Measurements from ENCODE around the gene SETD2.
"Not testable (repeated sequence)": the region's sequence is repeated elsewhere in the genome, so short reads cannot be mapped to it uniquely, and the experiment has no call there.

The SETD2 gene

GRCh38 chr3:47031041-47031440 is 132.9 kb downstream of the SETD2 start:
- DNase-seq: not testable (repeated sequence)

GRCh38 chr3:47028667-47029066 is 135.2 kb downstream of the SETD2 start:
- no peak for DNase-seq

DNA sequence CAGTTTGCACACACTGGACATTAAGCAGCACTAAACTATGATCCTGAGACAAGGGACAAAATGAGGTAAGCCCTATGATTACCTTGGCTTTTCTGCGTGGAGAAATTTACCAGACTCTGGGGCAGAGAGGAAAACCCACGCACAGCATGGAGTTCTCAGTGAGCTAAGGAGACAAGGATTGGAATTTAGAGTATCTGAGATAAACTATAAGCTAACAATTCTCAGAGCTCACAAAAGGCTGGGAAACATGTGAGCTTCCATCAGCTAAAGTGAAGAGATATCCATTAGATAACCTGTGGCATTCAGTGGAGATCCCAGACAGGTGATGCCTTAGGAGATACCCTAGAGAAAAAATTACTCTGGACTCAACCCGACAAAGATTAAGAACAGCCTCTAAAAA is 135.8 kb downstream of the SETD2 start:
- no peak for DNase-seq

GRCh38 chr3:47026432-47026831 is 137.5 kb downstream of the SETD2 start:
- DNase-seq: not testable (repeated sequence)

DNA sequence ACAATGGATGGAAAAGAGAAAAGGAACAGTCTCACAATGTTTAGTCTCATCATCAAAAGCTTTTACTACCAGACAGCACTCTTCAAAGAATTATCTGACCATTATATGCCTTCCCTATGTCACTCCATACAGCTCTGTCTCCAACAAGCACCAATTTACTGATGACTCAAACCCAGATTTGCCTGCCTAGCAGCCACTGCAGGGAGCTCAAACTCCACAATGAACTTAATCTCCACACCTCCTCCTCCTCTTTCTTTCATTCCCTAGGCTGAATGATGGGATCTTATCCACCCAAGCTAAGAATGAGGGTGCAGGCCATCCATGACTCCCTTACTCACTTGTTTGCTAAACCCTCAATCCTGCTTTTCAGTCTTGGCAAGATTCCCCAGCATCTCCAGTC is 139.0 kb downstream of the SETD2 start:
- DNase-seq: no peak

DNA sequence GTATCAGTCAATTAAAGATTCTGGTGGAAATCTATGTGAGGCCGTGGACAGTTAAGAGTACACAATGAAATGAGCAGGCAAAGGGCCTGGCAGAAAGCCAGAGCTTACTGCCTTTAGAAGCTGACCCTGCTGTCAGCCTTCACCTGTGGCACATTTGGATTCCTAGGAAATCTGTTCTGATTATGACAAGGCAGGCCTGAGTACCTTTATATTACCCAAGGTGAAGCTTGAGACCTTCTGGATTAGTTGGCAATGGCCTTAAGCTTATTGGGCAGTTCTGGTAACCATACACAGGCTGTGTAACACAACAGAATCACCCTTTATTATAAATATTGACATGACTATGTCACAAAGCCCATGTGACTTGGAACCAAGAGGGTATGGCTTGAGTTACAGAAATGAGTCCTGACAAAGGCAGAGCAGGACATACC is 141.3 kb downstream of the SETD2 start:
- no peak for DNase-seq

DNA sequence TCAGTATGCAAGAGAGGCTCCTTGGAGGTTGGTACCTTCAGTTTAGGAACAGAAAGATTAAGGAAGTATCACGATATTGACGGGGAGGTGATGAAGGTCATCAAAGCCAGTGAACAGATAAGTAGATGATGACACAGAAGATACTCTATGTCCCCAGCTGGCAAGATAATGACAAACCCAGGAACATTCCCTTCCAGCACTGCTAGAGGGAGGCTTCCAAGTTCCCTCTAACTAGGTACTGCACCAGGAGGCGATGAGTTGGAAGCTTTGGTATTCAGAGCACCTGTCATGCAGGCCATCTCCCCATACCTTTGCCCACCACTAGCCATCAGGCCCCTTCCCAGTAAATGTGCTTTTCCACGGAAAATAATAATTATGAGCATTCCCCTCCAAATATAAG is 143.6 kb downstream of the SETD2 start:
- DNase-seq: no peak

DNA sequence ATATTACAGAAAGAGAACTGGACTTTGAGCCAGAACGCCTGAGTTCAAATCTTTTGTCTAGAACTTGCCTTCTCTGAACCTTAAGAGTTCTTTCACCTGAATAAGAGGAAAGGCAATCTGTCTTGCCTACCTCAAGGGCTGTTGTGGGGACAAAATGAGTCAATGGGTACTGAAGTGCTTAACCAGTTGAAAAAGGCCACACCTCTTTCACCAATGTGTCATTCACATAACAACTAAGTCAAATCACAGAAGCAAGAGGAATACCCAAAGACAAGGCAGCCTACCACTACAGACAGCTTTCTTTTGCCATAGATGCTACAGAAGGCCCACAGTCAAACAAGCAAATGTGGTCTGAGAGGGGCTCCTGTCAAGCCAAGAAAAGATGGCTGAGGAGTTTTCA is 144.7 kb downstream of the SETD2 start:
- DNase-seq: no peak

DNA sequence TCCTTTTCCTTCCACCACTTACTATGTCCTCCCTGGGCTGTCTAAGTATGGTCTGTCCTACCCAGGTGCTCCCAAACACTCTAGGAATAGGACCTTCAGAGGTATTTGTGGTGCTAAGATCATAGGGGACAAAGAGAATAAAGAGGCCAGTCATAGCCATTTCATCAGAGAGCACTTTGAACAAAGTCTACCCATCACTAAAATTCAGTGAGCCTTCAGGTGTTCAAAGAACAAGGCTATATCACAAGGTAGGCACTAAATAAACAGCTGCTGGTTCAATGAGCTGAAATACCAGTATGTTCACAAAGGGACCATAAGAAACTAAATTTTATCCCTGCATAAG is 145.7 kb downstream of the SETD2 start:
- no peak for DNase-seq

DNA sequence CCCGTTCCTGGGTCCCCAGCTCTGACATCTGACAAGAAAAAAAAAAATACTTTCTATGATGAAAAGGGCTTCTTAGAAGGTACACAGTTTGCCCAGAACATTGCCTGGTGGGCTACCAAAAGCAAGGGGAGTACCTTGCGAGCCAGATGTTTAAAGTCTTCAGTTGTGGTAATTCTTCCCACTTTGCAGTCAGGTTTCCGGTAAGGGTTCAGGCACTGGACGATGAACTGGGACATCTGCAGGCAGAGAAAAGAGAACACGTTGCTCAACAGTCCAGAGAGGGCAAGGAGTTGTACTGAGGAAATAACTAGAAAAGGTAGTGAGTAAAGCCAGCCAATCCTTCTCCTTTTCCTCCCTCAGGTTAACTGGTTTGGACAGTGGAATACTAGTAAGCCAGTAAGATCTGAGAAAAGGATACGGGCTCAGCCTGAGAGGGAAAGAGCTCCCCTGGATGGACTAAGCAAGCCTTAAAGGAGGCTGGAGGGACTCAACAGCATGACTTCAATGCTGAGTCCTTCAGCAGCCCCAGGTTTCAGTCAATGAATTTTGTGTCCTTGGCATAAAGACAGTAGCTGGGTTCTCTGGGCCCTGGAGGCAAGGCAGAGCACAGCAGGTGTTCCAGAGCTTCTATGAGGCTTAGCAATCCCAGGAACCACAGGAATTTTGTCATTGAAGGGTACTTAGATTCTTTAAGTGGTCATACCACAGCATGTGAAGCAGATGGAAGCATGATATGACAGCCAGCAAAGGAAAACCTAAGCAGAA is 146.2 kb downstream of the SETD2 start:
- no peak for DNase-seq

DNA sequence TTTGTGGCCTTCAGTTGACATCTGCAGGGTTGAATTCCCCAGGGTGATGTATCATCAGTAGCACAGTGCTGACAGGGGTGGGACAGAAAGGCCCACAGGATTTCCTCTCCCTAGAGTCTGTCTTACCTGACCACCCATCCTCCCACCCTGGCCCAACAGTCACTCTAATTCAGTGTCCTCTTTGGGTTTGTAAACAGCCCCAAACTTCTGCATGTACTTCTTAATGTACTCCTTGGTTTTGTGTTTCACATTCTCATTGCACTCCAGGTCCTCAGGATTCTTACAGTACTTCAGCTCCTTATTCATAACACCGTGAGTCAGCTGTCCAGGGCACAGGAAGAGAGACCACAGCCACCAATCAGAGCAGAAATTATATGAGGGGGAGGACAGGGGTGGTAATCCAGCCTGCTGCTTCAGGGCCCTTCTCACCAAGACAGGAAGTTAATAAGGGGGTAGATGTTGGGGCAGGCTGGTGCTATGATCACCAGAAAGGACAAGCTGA is 146.9 kb downstream of the SETD2 start:
- DNase-seq: peak; percentile 22

DNA sequence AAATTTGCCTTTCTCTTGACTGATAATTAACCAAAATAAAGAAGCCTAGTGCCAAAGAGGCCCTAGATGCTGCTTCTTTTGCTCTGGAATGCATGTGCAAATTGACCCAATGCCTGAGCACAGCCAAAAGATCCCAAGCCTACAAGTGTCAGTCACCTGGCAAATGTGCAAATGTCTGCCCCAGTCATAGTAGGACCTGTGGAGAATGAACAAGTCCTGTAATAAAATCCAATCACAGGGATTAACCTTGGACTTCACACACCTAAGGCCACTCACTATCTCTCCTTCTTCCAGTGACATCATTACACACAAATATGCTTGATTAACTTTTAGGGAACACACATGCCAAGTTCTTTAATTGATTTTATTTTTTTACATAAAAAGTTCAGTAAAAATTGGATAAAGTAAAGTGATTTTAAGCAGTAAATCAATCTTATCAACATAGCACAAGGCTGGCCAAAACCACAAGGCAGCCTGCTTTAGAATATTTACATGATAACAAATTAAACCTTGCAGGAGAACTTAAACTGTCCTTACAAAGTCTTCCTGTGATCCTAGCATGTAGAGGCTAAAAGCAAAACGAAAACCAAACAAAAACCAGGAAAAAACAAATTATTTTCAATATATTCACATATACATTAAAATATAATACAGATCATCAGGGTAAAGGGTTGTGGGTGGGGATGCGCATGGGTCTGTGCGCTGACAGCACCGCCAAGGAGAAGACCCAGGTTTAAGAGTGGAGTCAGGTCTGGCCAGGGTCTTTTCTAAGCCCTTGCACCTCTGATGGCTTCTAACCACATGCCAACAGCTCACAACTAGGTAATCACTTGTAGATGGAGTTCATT is 147.6 kb downstream of the SETD2 start:
- no peak for DNase-seq

- DNase-seq: no peak
Observed at GRCh38 chr3:47015151-47015550, 148.8 kb downstream of the SETD2 start.

GRCh38 chr3:47014036-47014435 is 149.9 kb downstream of the SETD2 start:
- DNase-seq: no peak

GRCh38 chr3:47013231-47013630 is 150.7 kb downstream of the SETD2 start:
- no peak for DNase-seq

DNA sequence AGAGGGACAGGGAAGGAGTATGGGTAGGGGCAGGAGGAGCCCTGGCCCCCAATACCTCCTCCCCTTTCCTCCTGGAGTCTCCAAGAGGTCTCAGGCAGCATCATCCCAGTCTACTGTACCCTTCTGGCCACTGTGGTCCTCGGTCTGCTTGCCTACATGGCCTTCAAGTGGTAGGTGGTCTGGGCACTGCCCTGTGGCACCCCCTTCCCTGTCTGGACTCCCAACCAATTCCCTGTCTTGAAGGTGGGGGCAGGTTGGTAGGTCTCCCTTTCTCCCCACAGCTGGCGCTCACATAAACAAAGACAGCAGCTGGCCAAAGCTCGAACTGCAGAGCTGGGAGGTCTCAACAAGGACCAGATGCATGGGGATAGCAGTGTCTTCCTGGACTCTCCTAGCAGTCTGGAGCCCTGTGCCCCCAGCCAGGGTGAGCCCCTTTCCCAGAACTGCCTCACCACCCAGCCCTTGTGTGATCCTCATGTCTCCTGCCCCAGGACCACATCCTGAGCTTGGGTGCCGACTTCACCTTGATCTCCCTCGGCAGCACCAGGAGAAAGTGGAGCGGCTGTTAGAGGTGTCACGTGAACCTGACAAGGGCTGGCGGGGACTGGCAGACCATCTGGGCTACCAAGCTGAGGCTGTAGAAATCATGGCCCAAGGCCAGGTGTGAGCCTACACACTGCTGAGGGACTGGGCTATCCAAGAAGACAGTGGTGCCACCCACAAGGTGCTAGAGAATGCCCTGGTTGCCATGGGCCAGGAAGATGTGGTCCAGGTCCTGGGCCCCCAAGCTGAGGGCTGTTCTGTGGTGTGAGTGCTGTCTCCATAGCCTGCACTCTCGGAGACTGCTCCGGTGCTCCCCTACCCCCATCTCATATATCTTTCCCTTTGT is 151.3 kb downstream of the SETD2 start:
- no peak for DNase-seq

DNA sequence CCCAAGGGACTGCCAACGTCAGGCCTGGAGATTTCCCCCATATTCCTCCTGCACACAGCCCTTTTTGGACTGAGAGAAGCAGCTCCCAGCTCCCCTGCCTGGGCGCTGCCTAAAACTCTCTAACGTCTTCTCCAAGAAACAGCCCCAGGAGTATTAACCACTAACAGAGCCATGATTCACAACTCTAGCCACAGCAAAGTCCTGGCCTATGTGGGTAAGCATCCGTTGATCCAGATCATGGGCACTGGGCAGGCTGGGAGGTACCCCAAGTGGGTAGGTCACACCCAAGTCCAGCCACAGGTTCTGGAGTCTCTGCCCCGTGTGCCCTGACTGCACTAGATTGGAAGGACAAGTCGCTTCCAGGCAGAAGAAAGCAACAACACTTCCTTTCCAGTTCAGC is 152.5 kb downstream of the SETD2 start:
- no peak for DNase-seq

DNA sequence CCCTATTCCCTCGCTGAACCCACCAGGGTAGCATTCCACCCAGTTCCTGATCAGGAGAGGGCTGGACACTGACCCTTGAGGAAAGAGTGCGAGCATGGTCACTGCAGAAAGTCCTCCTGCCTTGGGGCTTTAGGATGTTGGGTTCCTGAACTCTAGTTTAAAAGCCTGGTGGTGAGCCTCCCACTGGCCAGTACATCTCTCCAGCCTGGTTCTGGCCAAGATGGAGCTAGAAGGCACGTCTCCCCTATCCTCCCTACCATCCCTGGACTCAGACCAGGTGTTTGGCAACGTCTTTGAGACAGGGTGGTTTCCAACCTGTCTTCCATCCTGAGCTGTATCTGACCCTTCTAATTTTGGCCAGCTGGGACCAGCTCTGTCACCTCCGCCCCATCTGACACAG is 153.0 kb downstream of the SETD2 start:
- no peak for DNase-seq

GRCh38 chr3:47010111-47010712 is 153.7 kb downstream of the SETD2 start:
- no peak for DNase-seq

- DNase-seq: no peak
Observed at GRCh38 chr3:47009225-47010110, 154.4 kb downstream of the SETD2 start.

- DNase-seq: no peak
Observed at GRCh38 chr3:47008851-47009224, 155.1 kb downstream of the SETD2 start.

All from activated effector memory CD4-positive, alpha-beta T cell treated with Interleukin-2 at 50 U/mL for 16 hours (primary cell).